DOHH2 (cell line): ENCODE results near the gene ZNF536.

Experiments used
- EZH2phosphoT487 ChIP-seq: fragments of 200-600 bp; sonication (generic); IDR thresholded peaks from 2 replicates; pipeline ENCODE4 v1.6.1; 2017; ENCODE audit warnings: borderline replicate concordance, mild to moderate bottlenecking, antibody characterized with exemption, low read length, moderate library complexity, mixed read lengths
- TF ChIP-seq, protein P1 (sequence below): fragments of 200-600 bp; sonication (generic); IDR thresholded peaks from one replicate; pipeline ENCODE4 v1.5.1; 2014; ENCODE audit warnings: antibody characterized with exemption, mild to moderate bottlenecking, low read depth, low read length; ENCODE audit not compliant: poor library complexity, severe bottlenecking

DNA sequence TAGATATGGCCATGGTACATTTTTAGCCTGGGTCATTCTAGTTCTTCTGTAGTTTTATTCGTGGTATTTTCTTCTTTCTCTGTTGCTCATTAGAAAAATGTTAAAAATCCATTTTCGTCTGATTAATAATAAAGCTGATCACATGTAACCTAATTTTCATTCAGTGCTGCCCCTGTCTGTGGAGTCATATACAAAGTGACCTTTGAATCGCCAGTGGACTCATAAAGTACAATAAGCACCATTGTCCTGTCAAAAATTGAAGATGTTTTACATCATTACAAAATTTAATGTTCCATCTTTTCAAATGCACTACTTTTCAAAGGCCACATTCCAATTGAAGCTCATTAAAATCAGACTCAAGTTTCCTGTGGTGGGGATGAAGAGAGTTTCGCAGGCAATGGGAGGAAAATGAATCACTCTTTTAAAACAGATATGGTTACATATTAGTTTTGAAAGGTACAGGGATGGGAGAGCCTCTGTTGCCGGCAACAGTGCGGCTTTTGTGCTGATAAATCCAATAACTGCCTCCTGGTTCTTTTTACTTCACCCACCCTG, 205.4 kb downstream of the ZNF536 start:
- TF ChIP-seq, protein P1, sequence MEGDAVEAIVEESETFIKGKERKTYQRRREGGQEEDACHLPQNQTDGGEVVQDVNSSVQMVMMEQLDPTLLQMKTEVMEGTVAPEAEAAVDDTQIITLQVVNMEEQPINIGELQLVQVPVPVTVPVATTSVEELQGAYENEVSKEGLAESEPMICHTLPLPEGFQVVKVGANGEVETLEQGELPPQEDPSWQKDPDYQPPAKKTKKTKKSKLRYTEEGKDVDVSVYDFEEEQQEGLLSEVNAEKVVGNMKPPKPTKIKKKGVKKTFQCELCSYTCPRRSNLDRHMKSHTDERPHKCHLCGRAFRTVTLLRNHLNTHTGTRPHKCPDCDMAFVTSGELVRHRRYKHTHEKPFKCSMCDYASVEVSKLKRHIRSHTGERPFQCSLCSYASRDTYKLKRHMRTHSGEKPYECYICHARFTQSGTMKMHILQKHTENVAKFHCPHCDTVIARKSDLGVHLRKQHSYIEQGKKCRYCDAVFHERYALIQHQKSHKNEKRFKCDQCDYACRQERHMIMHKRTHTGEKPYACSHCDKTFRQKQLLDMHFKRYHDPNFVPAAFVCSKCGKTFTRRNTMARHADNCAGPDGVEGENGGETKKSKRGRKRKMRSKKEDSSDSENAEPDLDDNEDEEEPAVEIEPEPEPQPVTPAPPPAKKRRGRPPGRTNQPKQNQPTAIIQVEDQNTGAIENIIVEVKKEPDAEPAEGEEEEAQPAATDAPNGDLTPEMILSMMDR = no peak
- TF ChIP-seq EZH2phosphoT487 = no peak
